Urinary bladder (tissue), 4 donors: ENCODE measurements around the gene CELF2. TPM values are rescaled to one million over a fixed set of nuclear protein-coding genes. Genes with fewer than 3 reads are reported as not detected.

Experiments used
- DNase-seq: peaks from one replicate; pipeline ENCODE4 v3.0.0-alpha.2; 2015; ENCODE audit errors: extremely low spot score
- H3K27ac ChIP-seq: one replicate; pipeline ENCODE4 v1.5.1; 2013; ENCODE audit warnings: low read depth, mild to moderate bottlenecking, moderate library complexity
- H3K36me3 ChIP-seq: one replicate; pipeline ENCODE4 v1.6.1; 2013; ENCODE audit warnings: mild to moderate bottlenecking, moderate library complexity; ENCODE audit not compliant: insufficient read depth
- H3K4me1 ChIP-seq: one replicate; pipeline ENCODE4 v1.6.1; 2013; ENCODE audit warnings: mild to moderate bottlenecking, moderate library complexity; ENCODE audit not compliant: insufficient read depth
- H3K4me3 ChIP-seq: one replicate; pipeline ENCODE4 v1.5.1; 2013; ENCODE audit warnings: low read depth, low read length
- WGBS: extraction: QIAGEN DNeasy Blood & Tissue Kit; methylation state at CpG from one replicate; pipeline ENCODE4 v1.1.7; 2013; 5-methylcytosine and 5-hydroxymethylcytosine counted together
- polyA plus RNA-seq: library from polyadenylated mRNA; stranded (reverse); fragments of 200-250 nt; gene quantifications from one replicate; pipeline ENCODE4 v1.2.3, GENCODE V29; 2013
- total RNA-seq: library from RNA; depleted of rRNA; stranded (reverse); fragments of >200 nt; gene quantifications from one replicate; pipeline ENCODE4 v1.2.3, GENCODE V29; 2014
- donor health status: healthy with polysubstance abuse.
- donor health status: healthy.

CELF2 gene
- total and polyA plus RNA-seq, 2 donors: 40.1 to 52.7 TPM

- Histone ChIP-seq H3K36me3 (no peaks in the 10 kb centered on the region), H3K4me3 (no peak overlapping the region), H3K27ac (no peak overlapping the region), H3K4me1 (no peaks in the 10 kb centered on the region)
- 63% methylated on average over 5 of the region's 5 CpGs for WGBS
- DNase-seq: no peak
Measured at GRCh38 chr10:11191678-11192077, 174.0 kb downstream of the CELF2 start.

- Histone ChIP-seq H3K4me3 (no peak overlapping the region), H3K36me3 (no peaks in the 10 kb centered on the region), H3K4me1 (no peaks in the 10 kb centered on the region), H3K27ac (no peak overlapping the region)
- 81% methylated on average over 11 of the region's 11 CpGs for WGBS
- DNase-seq: no peak
Measured at GRCh38 chr10:11192304-11193000, 174.8 kb downstream of the CELF2 start.

GRCh38 chr10:11193001-11193551 is 175.4 kb downstream of the CELF2 start:
- 80% methylated on average over 7 of the region's 7 CpGs for WGBS
- no peak for DNase-seq
- Histone ChIP-seq H3K36me3 (no peaks in the 10 kb centered on the region), H3K4me1 (no peaks in the 10 kb centered on the region), H3K4me3 (no peak overlapping the region), H3K27ac (no peak overlapping the region)

GRCh38 chr10:11194859-11195586 is 177.4 kb downstream of the CELF2 start:
- Histone ChIP-seq H3K4me3 (no peak overlapping the region), H3K4me1 (peaks cover 2% of the 10 kb centered on the region), H3K27ac (no peak overlapping the region), H3K36me3 (no peaks in the 10 kb centered on the region)
- no peak for DNase-seq
- WGBS: 81% methylated on average over 8 of the region's 8 CpGs

GRCh38 chr10:11195623-11196022 is 178.0 kb downstream of the CELF2 start:
- H3K36me3 ChIP-seq: no peaks in the 10 kb centered on the region
- H3K27ac ChIP-seq: no peak overlapping the region
- H3K4me3 ChIP-seq: no peak overlapping the region
- peaks cover 2% of the 10 kb centered on the region for H3K4me1 ChIP-seq
- 94% methylated on average over 7 of the region's 7 CpGs for WGBS
- DNase-seq: no peak

- WGBS: 38% methylated on average over 7 of the region's 7 CpGs
- DNase-seq: no peak
- Histone ChIP-seq H3K4me1 (peaks cover 2% of the 10 kb centered on the region), H3K4me3 (no peak overlapping the region), H3K36me3 (no peaks in the 10 kb centered on the region), H3K27ac (no peak overlapping the region)
Measured at GRCh38 chr10:11197266-11197712, 179.6 kb downstream of the CELF2 start.

GRCh38 chr10:11197878-11198277 is 180.2 kb downstream of the CELF2 start:
- H3K36me3 ChIP-seq: no peaks in the 10 kb centered on the region
- DNase-seq: no peak
- H3K27ac ChIP-seq: no peak overlapping the region
- WGBS: 27% methylated on average over 3 of the region's 3 CpGs
- peaks cover 2% of the 10 kb centered on the region for H3K4me1 ChIP-seq
- no peak overlapping the region for H3K4me3 ChIP-seq

- no peak for DNase-seq
- Histone ChIP-seq H3K4me1 (peaks cover 2% of the 10 kb centered on the region), H3K4me3 (no peak overlapping the region), H3K27ac (no peak overlapping the region), H3K36me3 (no peaks in the 10 kb centered on the region)
- WGBS: 85% methylated on average over 5 of the region's 5 CpGs
Measured at GRCh38 chr10:11201911-11202310, 184.2 kb downstream of the CELF2 start.

GRCh38 chr10:11204351-11204942 is 186.8 kb downstream of the CELF2 start:
- WGBS: 60% methylated on average over 19 of the region's 19 CpGs
- H3K36me3 ChIP-seq: no peaks in the 10 kb centered on the region
- no peak overlapping the region for H3K4me3 ChIP-seq
- peak; percentile 55 for DNase-seq
- H3K4me1 ChIP-seq: no peaks in the 10 kb centered on the region
- H3K27ac ChIP-seq: no peak overlapping the region

GRCh38 chr10:11205030-11205772 is 187.5 kb downstream of the CELF2 start:
- 91% methylated on average over 13 of the region's 13 CpGs for WGBS
- H3K36me3 ChIP-seq: no peaks in the 10 kb centered on the region
- no peaks in the 10 kb centered on the region for H3K4me1 ChIP-seq
- H3K27ac ChIP-seq: no peak overlapping the region
- no peak for DNase-seq
- H3K4me3 ChIP-seq: no peak overlapping the region

GRCh38 chr10:11206676-11207559 is 189.2 kb downstream of the CELF2 start:
- no peaks in the 10 kb centered on the region for H3K36me3 ChIP-seq
- H3K27ac ChIP-seq: no peak overlapping the region
- WGBS: 85% methylated on average over 14 of the region's 14 CpGs
- no peaks in the 10 kb centered on the region for H3K4me1 ChIP-seq
- no peak overlapping the region for H3K4me3 ChIP-seq
- no peak for DNase-seq

- 96% methylated on average over 15 of the region's 15 CpGs for WGBS
Measured at GRCh38 chr10:11207560-11207844, 189.8 kb downstream of the CELF2 start.

GRCh38 chr10:11208243-11208642 is 190.6 kb downstream of the CELF2 start:
- 96% methylated on average over 8 of the region's 8 CpGs for WGBS
- Histone ChIP-seq H3K36me3 (no peaks in the 10 kb centered on the region), H3K4me1 (peaks cover 2% of the 10 kb centered on the region), H3K27ac (no peak overlapping the region), H3K4me3 (no peak overlapping the region)
- no peak for DNase-seq

More at GRCh38 chr10:11207560-11207844, 189.8 kb downstream of the CELF2 start:
- no peak for DNase-seq
- no peak overlapping the region for H3K27ac ChIP-seq
- H3K4me1 ChIP-seq: no peaks in the 10 kb centered on the region
- H3K4me3 ChIP-seq: no peak overlapping the region
- no peaks in the 10 kb centered on the region for H3K36me3 ChIP-seq
